GM21528 (cell line): ENCODE measurements around the gene KCNK7.

Experiments used
- ATAC-seq: cut with Tn5 transposase; IDR thresholded peaks from one replicate; pipeline ENCODE4 v1.9.1; 2021; ENCODE audit warnings: mild to moderate bottlenecking, moderate library complexity; ENCODE audit not compliant: unreplicated experiment, low FRiP score

KCNK7 gene

DNA sequence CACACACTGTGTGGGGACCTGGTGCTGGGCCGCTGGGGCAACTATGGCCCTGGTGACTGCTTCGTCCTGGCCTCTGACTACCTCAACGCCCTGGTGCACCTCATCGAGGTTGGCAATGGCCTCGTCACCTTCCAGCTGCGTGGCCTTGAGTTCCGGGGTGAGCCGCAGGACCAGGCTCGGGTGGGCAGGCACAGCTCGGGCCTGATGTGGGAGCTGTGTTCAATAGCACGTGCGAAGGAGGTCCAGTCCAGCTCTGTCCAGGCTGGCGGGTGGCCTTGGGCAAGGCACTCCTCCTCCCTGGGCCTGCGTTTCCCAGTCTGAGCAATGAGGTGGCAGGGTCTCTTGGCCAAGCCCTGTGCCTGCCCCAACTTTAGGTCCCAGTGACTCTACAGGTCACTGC lies 34.0 kb upstream of the KCNK7 start:
- no peak for ATAC-seq

DNA sequence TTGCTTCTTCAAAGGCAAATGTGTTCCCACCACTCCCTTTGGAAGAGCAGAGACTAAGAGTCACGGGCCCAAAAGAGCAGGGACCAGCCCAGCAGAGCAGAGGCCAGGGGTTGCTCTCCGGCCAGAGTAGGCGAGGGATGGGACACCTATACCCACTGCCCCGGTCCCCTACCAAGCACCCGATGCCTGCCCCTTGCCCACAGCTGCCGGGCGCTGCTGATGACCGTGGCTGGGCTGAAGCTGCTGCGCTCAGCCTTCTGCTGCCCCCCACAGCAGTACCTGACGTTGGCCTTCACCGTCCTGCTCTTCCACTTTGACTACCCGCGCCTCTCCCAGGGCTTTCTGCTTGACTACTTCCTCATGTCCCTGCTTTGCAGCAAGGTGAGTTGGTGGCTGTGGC lies 31.6 kb upstream of the KCNK7 start:
- no peak for ATAC-seq

DNA sequence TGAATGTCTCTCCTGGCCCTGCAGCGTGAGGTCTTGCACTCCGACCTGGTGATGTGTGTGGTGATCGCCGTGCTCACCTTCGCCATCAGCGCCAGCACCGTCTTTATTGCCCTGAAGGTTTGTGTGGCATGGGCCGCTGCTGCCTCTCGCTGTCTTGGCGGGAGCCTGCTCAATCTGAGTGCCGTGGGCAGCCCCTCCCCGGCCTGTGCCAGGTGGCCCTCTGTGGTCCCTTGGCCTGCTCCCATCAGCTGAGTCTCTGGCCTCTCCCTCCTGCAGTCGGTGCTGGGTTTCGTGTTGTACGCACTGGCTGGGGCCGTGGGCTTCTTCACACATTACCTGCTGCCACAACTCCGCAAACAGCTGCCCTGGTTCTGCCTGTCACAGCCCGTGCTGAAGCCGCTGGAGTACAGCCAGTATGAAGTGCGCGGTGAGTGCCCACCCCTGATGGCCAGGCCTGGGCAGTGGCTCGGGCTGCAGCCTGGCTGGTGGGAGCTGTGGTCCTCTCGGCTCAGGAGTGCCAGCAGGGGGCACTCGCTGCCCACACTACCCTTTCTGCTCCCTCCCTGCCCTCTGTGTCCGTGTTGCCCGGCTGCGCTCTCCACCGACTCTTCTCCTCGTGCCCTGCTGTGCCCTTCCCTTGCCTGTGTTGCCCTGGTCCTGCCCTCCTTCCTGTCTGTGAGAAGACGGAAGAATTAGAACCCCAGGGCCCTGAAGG lies 30.2 kb upstream of the KCNK7 start:
- ATAC-seq, result no peak

DNA sequence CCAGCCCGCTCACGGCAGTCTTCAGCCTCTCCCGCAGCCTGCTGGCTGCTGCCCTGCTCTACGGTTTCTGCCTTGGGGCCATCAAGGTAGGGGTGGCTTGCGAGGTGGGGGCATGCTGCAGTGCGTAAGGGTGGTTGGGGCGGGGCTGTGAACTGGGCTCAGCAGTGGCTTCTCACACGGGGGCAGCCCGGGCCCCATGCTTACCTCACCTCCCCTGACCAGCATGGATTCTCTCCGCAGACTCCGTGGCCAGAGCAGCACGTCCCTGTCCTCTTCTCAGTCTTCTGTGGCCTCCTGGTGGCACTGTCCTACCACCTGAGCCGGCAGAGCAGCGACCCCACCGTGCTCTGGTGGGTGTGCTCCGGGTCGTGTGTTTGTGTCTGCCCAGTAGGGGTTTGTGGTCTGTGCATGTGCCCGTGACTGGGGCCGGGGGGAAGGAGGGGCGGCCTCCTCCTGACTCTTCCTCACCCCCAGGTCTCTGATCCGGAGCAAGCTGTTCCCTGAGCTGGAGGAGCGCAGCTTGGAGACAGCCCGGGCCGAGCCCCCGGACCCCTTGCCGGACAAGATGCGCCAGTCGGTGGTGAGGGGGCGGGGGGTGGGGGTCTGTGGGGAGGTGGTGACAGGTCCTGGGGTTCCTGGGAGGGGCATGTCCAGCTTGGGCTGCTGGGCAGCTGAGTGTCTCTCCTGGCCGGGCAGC lies 29.5 kb upstream of the KCNK7 start:
- no peak for ATAC-seq

DNA sequence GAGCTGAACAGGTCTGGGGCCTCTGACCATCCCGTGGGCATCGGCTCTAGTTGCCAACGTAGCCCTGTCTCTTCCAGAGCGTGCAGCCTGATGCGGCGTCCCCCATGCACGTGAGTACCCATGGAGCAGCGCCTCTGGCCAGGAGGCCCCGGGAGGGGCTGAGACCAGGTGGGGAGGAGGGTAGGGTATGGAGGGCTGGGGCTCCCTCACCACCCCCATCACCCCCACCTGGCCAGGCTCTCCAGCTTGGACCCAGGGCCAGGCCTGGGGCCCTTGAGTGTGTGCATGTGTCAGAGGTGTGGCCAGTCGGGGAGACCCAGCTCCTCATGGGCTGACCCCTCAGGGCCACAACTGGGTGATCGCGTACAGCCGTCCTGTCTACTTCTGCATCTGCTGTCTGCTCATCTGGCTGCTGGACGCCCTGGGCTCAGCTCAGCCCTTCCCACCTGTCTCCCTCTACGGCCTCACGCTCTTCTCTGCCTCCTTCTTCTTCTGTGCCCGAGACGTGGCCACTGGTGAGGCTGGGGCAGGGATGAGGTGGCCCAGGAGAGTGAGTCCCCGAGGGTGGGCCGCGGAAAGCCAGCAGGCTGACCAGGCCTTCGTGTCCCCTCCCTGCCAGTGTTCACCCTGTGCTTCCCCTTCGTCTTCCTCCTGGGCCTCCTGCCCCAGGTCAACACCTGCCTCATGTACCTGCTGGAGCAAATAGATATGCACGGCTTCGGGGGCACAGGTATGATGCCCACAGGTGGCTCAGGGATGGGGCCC lies 28.4 kb upstream of the KCNK7 start:
- no peak for ATAC-seq

DNA sequence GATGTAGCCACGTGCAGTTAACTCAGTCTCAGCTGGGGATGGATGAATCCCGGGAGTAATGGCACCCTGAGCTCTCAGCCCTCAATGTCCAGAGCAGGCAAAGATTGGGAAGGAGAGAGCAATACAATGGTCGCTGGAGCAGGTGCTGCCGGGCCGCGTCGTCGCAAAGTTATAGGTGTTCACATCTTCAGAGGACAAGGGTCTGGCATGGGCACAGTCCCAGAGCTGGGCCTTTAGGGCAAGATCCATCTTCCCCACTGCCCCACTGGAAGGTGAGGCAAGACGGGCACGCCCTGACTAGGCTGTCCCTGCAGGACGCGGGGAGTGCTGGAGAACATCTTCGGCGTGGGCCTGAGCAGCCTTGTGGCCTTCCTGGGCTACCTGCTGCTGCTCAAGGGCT lies 27.6 kb upstream of the KCNK7 start:
- ATAC-seq, result no peak

- ATAC-seq, result no peak
Measured at GRCh38 chr11:65622011-65622410, 26.4 kb upstream of the KCNK7 start.

GRCh38 chr11:65621460-65621859 lies 25.9 kb upstream of the KCNK7 start:
- no peak for ATAC-seq

DNA sequence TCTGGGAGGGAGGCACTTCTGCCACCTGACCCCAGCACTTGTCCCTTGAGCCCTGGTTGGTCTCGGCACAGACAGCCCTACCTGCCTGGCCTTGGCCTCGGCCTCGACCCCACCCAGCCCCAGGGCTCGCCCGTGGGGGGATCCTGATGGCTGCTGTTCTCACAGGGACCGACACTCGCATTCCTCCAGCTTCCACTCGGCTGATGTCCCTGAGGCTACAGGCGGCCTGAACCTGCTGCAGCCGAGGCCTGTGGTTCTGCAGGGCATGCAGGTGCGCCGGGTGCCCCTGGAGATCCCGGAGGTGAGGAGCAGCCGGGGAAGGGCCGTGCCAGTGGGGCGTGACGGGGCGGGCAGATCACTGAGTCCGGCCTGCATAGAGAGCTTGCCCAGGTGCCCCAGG lies 25.1 kb upstream of the KCNK7 start:
- no peak for ATAC-seq

- ATAC-seq, result no peak
Measured at GRCh38 chr11:65619281-65619928, 23.8 kb upstream of the KCNK7 start.

GRCh38 chr11:65618763-65619162 lies 23.2 kb upstream of the KCNK7 start:
- ATAC-seq, result no peak

DNA sequence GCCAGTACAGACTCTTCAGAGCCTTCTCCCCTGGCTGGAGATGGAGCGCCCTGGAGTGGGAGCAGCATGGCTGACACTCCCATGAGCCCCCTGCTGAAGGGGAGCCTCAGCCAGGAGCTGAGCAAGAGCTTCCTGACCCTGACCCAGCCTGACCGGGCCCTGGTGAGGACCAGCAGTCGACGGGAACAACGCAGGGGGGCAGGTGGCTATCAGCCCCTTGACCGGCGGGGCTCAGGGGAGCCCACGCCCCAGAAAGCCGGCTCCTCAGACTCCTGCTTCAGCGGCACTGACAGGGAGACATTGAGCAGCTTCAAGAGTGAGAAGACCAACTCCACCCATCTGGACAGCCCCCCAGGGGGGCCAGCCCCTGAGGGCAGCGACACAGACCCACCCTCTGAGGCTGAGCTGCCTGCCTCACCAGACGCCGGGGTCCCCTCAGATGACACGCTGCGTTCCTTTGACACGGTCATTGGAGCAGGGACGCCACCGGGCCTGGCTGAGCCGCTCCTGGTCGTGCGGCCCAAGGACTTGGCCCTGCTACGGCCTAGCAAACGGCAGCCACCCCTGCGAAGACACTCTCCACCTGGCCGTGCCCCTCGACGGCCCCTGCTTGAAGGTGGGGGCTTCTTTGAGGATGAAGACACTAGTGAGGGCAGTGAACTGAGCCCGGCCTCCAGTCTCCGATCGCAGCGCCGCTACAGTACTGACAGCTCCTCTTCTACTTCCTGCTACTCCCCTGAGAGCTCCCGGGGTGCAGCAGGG lies 22.6 kb upstream of the KCNK7 start:
- no peak for ATAC-seq

DNA sequence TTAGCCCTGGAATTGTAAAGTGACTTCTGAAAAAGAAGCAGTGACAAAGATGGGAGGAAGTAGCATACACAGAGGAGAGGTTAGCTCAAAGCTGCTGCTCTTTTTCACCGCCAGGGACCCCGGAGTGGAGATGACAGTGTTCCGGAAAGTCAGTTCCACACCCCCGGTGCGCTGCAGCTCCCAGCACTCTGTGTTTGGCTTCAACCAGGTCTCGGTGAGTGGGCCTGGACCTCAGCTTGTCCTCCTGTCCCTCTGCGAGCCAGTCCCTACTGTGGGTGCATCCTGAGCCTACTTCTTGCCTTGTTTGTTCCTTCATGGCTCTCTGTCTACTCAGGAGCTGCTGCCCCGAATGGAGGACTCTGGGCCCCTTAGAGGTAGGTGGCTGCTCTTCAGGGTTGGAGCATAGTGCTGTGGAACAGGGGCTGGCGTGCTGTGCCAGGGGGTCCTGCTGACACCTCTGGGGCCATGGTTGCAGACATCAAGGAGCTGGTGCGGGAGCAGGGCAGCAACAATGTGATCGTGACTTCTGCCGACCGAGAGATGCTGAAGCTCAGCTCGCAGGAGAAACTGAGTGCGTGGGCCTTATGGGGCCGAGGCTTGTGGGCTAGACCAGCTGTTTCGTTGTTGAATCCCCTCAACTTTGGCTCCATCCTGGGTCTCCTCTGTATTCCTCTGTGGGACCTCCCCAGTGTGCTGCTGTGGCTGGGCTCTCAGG lies 21.7 kb upstream of the KCNK7 start:
- ATAC-seq, result no peak

GRCh38 chr11:65616575-65617001 lies 21.0 kb upstream of the KCNK7 start:
- ATAC-seq, result no peak

- ATAC-seq, result peak; percentile 4
Measured at GRCh38 chr11:65615950-65616574, 20.5 kb upstream of the KCNK7 start.

- ATAC-seq, result peak; percentile 71
Measured at GRCh38 chr11:65615229-65615949, 19.8 kb upstream of the KCNK7 start, which contains the start of gene PCNX3. PCNX3 (plus strand) TSS chr11:65615776; CDS start chr11:65616312, 536 bp downstream.

DNA sequence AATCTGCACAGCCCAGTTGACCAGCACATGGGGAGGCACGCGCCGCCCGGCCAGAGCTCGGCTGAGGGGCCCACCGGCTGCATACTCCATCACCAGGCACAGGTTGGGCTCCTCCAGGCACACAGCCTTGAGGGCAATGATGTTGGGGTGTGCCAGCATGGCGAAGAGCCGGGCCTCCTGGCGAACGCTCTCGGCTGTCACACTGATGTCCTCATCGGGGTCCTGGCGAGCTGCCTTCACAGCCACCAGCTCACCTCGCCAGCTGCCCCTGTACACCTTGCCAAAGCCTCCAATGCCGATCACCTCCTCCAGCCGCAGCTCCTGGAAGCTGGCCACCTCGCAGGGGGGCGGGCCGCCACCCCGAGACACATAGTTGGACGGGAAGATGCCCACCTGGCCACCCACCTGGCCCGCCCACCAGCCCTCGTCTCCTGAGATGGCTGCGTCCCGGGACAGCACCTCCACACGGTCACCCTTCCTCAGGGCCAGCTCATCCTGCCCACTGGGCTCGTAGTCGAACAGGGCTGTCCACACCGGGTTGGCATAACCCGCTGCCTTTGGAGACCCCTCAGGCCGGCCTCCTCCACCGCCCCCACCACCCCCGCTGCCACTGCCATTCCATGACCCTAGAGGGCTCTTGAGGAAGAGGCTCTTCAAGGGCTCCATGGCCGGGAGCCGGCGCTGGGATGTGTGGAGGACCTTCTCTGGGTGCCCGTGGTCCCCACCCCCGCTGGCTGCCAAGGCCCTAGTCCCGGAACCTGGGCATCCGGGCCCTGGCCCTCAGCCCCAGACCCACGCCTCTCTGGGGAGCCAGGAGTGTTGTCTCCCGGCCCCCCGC lies 17.7 kb upstream of the KCNK7 start:
- no peak for ATAC-seq

DNA sequence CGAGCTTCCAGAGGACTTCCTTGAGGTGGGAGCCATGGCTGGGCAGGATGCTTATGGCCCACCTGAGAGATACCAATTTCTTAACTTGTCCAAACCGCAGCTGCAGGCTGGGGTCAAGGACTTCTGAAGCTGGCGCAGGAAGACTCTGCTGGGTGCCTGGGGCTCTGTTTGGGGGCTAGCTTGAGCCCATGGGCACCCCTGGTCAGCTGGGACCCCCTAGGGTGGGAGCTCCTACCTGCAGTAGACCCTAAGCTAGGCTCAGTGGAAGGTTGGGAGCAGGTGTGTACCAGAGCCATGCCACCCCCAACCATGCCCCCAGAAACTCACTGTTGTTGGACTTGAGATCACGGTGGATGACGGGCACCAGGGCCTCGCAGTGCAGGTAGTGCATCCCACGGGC lies 17.1 kb upstream of the KCNK7 start:
- ATAC-seq, result no peak
